Ammon's horn (tissue), 1 donor: ENCODE results near the gene CHRNA4.
"Not testable (repeated sequence)": the region's sequence is repeated elsewhere in the genome, so short reads cannot be mapped to it uniquely, and the experiment has no call there.

Experiments
- DNase-seq: peaks from one replicate; pipeline ENCODE4 v3.0.0-alpha.2; 2016; ENCODE audit warnings: low spot score

The CHRNA4 gene

DNA sequence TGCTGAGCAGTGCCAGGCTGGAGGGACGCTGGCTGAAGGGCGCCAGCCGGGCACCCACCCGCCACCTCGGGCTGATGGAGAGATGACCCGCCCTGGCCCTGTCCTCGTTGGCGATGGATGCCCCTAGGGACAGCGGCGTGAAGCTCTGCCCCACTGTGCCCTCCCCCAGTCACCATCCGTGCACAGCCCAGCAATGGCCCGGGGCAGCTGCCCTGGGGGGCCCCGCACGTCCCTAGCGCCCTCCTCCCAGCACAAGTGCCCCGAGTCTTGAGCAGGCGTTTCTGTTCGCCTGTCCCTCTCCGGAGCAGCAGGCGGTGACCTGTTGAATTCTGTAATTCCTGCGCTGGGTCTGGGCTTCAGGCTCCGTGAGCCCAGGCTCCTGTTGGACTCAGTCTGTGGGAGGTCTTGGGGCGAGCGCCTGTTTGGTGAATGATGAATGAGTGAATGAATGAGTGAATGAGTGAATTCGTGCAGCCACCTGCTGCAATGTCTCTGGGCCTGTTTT, 36.8 kb upstream of the CHRNA4 start:
- DNase-seq: no peak

DNA sequence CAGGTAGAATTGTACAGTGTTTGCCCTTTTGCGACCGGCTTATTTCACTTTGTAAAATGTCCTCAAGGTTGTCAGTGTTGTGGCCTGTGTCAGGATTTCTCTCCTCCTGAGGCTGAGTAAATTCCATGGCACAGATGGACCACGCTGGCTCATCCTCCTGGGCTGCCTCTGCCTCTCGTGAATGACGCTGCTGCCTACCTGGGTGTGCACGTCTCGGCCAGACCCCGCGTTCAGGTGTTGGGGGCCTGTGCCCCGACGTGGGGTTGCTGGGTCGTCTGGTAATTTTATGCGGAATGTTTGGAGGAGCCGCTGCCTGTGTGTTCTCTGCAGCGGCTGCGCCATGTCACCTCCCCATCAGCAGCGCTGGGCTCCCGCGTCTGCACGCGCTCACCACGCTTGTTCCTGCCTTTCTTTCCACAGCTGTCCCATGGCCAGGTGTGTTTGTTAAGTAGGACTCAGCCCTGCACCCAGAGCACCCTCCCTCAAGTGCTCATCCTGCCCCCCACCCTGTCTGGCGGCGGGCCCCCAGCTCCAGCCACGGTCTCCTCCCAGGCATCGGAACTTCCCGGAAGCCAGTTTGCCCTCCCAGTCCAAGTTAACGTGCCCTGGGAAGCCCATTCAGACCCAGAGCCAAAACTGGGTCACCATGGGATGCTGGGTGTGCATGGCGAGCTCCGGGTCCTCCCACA, 36.1 kb upstream of the CHRNA4 start:
- DNase-seq: no peak

DNA sequence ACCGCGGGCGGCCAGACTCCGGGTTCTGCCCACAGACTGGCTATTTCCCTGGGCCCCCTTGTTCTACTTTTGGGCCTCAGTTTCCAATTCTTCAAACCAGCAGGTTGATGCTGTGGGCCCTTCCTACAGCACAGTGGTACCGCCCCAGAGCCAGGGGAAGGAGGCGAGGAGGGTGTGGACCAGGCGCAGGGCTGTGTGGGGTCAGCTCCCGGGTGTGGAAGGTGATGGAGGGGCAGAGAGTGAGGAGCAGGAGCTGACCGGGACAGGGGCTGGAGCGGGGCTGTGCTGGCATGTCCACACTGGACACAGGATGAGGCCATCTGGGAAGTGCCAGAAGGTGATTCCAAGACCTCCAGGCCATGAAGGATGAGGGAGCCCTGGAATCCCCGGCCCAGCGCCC, 35.2 kb upstream of the CHRNA4 start:
- no peak for DNase-seq

GRCh38 chr20:63395723-63396122, 34.6 kb upstream of the CHRNA4 start:
- DNase-seq: no peak

DNA sequence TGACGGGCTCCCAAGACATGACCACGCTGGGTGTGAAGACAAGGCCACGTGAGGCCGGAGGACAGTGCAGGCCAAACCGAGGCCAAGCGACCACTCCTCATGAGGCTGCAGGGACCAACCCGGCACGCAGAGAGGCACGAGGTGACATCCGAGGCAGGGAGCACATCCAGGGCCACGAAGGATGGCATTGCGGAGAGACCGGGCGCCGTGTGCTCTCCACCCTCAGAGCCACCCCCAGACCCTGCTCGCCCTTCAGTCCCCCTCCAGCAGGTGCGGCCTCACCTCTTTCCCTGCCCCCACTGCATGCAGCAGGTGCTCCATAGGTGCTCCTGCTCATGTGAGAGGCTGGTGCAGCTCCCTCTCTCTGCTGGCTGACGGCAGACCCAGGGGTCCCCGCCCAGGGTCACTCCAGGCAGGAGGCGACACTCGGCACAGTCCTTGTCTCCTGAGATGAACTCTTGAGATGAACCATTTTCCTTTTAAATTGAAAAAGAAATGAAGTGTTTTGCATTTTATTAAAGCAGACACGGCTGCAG, 33.8 kb upstream of the CHRNA4 start:
- no peak for DNase-seq

GRCh38 chr20:63394069-63394919, 33.1 kb upstream of the CHRNA4 start:
- DNase-seq: peak; percentile 47

DNA sequence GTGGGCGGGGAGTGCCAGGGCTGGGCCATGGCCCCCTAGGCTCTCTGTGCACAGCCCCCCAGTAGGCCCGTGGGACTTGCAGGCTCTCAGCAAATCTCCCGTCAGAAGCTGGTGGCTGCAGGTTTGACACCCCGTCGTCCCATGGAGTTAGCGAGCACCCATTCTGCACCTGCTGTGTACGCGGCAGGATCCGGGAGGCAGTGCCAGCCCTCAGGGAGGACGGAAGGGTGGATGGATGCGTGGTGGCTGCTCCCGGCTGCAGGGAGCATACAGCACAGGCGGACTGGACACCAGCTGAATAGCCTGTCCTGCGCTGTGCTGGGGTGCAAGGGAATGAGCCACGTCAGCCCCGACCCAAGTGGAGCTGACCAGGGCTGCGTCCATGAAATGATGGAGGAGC, 32.4 kb upstream of the CHRNA4 start:
- no peak for DNase-seq

- DNase-seq: no peak
These were observed 31.6 kb upstream of the CHRNA4 start for GRCh38 chr20:63392465-63393365.

DNA sequence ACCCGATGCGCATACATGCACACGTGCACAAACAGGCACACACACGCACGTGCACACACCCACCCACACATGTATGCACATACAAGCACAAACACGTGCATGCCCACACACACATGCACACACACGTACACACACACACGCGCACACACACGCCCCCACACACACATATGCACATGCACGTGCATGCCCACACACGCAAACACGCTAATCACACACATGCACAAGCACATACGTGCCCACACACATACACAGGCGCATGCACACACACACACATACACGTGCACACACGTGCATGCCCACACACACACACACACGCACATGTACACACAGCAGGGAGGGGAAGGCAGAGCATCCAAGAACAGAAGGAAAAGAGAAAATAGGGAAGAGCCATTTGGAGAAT, 26.8 kb upstream of the CHRNA4 start:
- DNase-seq: no peak

DNA sequence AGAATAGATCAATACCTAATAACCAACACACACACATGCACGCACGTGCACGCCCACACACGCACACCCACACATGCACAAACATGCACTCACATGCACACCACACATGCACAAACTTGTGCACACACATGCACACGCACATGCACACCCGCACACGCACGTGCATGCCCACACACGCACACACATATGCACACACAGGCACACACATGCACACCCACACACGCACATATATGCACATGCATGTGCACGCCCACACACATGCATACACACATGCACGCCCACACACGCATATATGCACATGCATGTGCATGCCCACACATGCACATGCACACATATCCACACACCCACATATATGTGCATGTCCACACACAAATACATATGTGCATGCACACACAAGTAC, 26.2 kb upstream of the CHRNA4 start:
- no peak for DNase-seq

GRCh38 chr20:63386491-63386890, 25.3 kb upstream of the CHRNA4 start:
- DNase-seq: no peak

DNA sequence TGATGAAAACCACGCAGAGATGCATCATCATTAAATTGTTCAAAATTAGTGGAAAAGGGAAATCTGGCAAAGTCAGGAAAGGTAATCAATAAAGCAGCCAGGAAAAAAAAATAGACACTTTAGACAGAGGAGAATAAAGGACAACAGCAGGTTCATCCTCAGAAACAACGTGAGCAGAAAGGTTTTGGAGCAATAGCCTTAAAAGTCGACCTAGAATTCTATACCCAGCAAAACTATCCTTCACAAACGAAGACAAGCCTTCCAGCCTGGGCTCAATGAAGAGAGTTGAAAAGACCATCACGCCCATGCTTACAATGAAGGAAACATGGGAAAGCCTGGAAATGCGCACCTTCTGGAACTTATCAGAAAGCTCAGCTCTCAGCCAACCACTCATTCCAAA, 24.7 kb upstream of the CHRNA4 start:
- DNase-seq: no peak

DNA sequence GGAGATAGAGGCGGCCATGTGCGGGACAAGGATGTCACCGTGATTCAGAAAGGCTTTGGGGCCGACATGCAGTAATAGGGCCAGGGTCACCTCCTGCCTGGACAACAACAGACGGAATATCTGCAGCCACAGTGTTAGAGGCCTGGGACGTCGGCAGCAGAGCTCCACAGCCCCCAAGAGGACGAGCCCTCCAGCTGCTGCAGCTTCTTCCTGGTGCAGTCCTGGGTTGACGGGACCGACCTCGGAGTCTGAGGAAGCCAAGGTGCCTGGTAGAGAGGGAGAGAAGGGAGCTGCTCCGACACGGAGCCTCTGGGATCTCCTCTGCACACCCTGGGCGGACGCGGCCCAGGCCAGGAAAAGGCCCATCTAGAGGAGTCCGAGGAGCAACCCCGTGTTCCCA, 23.2 kb upstream of the CHRNA4 start:
- DNase-seq: no peak

GRCh38 chr20:63383556-63383955, 22.4 kb upstream of the CHRNA4 start:
- no peak for DNase-seq

DNA sequence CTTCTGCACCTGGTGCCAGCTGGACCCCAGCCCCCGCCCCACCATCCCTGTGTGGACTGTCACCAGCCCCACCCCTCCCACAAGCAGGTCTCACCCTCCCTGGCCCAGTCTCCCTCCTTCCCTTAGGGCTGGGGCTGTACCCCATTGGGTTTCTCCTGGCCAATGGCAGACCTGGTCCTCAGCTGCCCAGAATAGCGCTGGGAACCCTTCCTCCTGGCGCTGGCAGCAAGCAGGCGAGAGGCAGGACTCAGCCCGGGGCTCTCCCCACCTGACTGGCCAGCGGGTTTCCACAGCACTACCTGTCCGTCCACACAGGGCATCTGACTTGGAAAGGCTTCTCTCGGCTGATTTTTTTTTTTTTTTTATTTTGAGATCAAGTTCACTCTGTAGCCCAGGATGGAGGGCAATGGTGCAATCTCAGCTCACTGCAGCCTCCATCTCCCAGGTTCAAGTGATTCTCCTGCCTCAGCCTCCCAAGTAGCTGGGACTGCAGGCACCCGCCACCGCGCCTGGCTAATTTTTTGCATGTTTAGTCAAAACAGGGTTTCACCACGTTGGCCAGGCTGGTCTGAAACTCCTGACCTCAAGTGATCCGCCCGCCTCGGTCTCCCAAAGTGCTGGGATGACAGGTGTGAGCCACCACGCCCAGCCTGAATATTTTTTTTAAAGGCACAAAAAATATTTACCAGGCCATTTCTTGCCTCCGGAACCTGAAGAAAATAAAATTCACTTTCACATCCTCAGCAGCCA, 21.6 kb upstream of the CHRNA4 start:
- DNase-seq: no peak

DNA sequence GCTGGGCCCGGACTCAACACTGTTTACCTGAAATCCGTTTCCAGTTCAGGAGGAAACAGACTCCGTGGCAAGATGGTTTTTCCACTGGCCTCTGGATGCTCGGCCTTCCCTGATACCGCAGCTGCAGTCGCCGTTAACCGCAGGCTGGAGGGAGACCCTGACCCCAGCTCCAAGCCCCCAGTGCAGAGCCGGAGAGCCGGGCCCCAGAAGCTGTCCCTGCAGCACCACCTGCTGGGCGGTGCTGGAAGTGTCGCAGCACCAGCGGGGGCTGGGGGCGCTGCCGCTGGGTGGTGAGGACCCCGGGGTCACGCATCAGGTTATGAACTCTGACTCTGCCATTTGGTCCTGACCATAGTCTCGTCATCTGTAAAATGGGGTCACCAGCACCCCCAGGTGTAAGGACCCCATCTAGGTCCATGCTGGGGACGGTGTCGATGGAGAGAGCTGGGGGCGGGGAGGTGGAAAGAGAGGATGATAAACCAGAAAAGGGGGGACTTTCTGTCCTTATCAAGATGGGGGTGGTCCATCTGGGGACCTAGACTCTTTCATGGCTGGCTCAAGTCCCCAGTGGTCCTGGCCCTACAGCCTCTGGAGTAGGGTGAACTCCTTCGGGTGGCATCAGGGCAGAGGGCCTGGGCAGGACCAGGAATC, 20.8 kb upstream of the CHRNA4 start:
- no peak for DNase-seq

DNA sequence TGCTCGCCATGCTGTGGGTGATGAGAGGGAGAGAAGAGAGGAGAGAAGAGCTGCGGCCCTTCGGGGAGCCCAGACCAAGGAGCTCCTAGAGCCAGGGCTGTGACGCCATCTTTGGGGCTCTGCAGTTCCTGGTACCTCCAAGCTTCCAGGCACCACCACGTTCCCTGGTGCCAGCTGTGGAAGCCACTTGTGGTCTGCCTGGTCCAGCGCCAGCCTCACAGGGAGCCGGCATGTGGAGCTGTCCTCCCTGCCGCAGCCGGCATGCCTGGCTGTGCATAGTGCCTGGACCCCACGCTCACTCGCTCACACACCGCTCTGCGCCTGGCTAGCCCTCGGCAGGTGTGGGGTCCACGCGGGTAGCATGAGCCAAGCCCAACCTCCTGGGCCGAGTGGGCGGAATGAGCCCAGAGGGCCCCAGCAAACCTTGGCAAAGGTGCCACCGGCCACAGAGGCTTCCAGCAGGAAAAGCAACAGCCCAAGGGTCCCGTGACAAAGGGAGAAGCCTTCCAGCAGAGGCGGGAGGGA, 19.3 kb upstream of the CHRNA4 start:
- no peak for DNase-seq

DNA sequence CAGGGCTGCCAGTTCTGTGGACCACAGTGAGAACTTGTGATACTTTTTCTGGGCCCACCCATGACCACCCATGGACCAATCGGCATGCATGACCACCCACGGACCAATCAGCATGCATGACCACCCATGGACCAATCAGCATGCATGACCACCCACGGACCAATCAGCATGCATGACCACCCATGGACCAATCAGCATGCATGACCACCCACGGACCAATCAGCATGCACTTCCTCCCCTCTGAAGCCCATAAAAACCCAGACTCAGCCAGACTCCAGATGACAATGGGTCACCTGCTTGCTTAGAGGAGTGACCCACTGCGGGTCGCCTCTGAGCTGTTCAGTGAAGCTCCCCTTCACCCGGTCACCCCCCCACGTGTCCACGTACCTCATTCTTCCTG, 18.7 kb upstream of the CHRNA4 start:
- DNase-seq: not testable (repeated sequence)

DNA sequence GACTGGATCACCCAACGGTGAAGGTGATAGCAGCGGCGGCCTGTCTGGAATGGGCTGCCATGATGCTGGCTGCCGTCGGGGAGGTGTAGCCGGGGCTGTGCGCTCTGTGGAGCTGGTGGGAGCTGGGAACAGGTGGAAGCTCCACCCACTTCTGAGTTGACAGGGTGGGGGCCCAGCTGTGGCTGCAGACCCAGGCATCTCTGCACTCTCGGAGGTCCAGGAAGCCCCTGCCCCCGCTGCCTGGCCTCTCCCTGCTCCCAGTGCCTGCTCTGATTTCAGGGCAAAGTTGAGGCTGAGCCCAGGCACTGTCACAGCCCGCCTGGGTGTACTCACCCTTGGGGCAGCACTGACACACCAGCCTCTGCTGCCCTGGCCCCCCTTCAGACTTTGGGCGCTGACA, 18.1 kb upstream of the CHRNA4 start:
- no peak for DNase-seq

DNA sequence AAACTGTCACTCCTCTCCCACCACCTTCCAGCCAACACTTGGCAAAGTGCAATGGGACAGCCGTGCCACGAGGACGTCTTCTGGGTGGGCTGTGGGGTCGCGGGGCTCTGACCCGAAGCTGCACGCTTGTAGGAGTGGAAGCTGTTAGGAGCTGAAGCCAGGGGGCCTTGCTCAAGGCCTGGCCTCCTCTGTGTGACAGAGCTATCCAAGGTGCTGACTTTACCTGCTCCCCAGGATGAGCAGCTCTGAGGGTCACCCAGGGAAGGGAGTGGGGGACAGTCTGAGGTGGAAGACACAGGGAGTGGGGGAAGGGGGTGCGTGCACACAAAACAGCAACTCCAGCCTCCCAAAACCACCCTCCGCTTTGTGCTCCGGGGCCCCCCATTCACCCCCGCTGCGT, 17.5 kb upstream of the CHRNA4 start:
- DNase-seq: no peak

DNA sequence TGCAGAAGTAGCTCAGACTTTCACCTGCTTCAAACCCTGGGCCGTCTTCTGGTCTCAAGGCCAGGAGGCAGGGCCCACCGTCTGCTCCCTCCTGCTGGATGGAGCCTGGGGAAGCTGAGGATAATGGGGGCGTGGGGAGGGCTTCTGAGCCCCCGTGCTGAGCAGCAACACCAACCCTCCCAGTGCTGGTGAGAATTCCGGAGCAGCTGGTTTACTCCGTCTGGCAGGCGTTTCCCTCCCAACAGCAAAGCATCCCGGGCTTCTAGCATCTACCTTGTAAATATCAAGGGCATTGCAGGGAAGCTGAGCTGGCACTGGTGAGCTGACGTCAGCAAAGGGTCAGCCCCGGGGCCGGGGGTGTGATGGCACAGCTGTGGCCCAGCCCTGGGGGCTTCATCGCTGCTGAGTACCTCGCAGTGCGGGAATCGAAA, 16.8 kb upstream of the CHRNA4 start:
- no peak for DNase-seq
